Neural crest cell (in vitro differentiated cells): ENCODE data around the gene KIAA1217. TPM values are rescaled to one million over a fixed set of nuclear protein-coding genes. Genes with fewer than 3 reads are reported as not detected.

Experiments used
- DNase-seq: peaks from one replicate; pipeline ENCODE4 v3.0.0; 2021; ENCODE audit warnings: low read depth, mixed read lengths, low spot score
- H3K27ac Mint-ChIP-seq: one replicate; pipeline ENCODE4 v1.8.0; 2021; ENCODE audit warnings: mild to moderate bottlenecking, mixed read lengths; ENCODE audit not compliant: unreplicated experiment
- H3K27me3 Mint-ChIP-seq: 2 replicates; pipeline ENCODE4 v1.8.0; 2021; ENCODE audit warnings: low read depth, mild to moderate bottlenecking, mixed read lengths
- H3K36me3 Mint-ChIP-seq: 2 replicates; pipeline ENCODE4 v1.8.0; 2021; ENCODE audit warnings: low read depth, mild to moderate bottlenecking, mixed read lengths
- H3K4me1 Mint-ChIP-seq: 2 replicates; pipeline ENCODE4 v1.8.0; 2021; ENCODE audit warnings: mixed read lengths
- H3K4me3 Mint-ChIP-seq: one replicate; pipeline ENCODE4 v1.8.0; 2021; ENCODE audit warnings: mild to moderate bottlenecking, mixed read lengths
- H3K9me3 Mint-ChIP-seq: 2 replicates; pipeline ENCODE4 v1.8.0; 2021; ENCODE audit warnings: mixed read lengths
- CTCF ChIP-seq: fragments of 200-600 bp; sonication (generic); conservative IDR thresholded peaks from 2 replicates; pipeline ENCODE4 v1.5.0; 2021; ENCODE audit warnings: antibody characterized with exemption, mild to moderate bottlenecking
- total RNA-seq: library from RNA; stranded (reverse); gene quantifications from 2 replicates; pipeline ENCODE4 v1.2.1, GENCODE V29; 2021

Gene KIAA1217
- total RNA-seq, 1 donor from 2014 or later = 10.5 TPM

GRCh38 chr10:24351961-24352360, 143.0 kb downstream of the KIAA1217 start:
- H3K4me3 Mint-ChIP-seq = no peak overlapping the region
- TF ChIP-seq CTCF = no peak
- no peak overlapping the region for H3K27ac Mint-ChIP-seq
- peaks cover 3% of the 10 kb centered on the region for H3K9me3 Mint-ChIP-seq
- H3K27me3 Mint-ChIP-seq = no peaks in the 10 kb centered on the region
- peaks cover 10% of the 10 kb centered on the region for H3K4me1 Mint-ChIP-seq
- no peaks in the 10 kb centered on the region for H3K36me3 Mint-ChIP-seq
- no peak for DNase-seq

- no peak overlapping the region for H3K4me3 Mint-ChIP-seq
- no peak for TF ChIP-seq CTCF
- peaks cover 15% of the 10 kb centered on the region for H3K4me1 Mint-ChIP-seq
- no peaks in the 10 kb centered on the region for H3K36me3 Mint-ChIP-seq
- H3K9me3 Mint-ChIP-seq = peaks cover 3% of the 10 kb centered on the region
- H3K27ac Mint-ChIP-seq = no peak overlapping the region
- no peaks in the 10 kb centered on the region for H3K27me3 Mint-ChIP-seq
- no peak for DNase-seq
Observed at GRCh38 chr10:24352399-24352798, 143.5 kb downstream of the KIAA1217 start.

- no peak for TF ChIP-seq CTCF
- no peaks in the 10 kb centered on the region for H3K27me3 Mint-ChIP-seq
- H3K9me3 Mint-ChIP-seq = peaks cover 3% of the 10 kb centered on the region
- H3K4me3 Mint-ChIP-seq = no peak overlapping the region
- no peak for DNase-seq
- H3K27ac Mint-ChIP-seq = no peak overlapping the region
- no peaks in the 10 kb centered on the region for H3K36me3 Mint-ChIP-seq
- H3K4me1 Mint-ChIP-seq = peaks cover 22% of the 10 kb centered on the region
Observed at GRCh38 chr10:24353319-24353718, 144.4 kb downstream of the KIAA1217 start.

GRCh38 chr10:24355056-24355688, 146.2 kb downstream of the KIAA1217 start:
- Mint-ChIP-seq H3K4me3 (no peak overlapping the region), H3K27me3 (no peaks in the 10 kb centered on the region), H3K4me1 (peaks cover 22% of the 10 kb centered on the region), H3K36me3 (no peaks in the 10 kb centered on the region), H3K27ac (no peak overlapping the region), H3K9me3 (peaks cover 3% of the 10 kb centered on the region)
- no peak for DNase-seq
- TF ChIP-seq CTCF = no peak

GRCh38 chr10:24357344-24358004, 148.5 kb downstream of the KIAA1217 start:
- peaks cover 19% of the 10 kb centered on the region for H3K4me1 Mint-ChIP-seq
- DNase-seq = no peak
- H3K9me3 Mint-ChIP-seq = no peaks in the 10 kb centered on the region
- no peak overlapping the region for H3K4me3 Mint-ChIP-seq
- no peak for TF ChIP-seq CTCF
- no peaks in the 10 kb centered on the region for H3K27me3 Mint-ChIP-seq
- H3K27ac Mint-ChIP-seq = no peak overlapping the region
- H3K36me3 Mint-ChIP-seq = no peaks in the 10 kb centered on the region
